Measurements from ENCODE around the gene PPP1R14B. TPM values are rescaled to one million over a fixed set of nuclear protein-coding genes. Genes with fewer than 3 reads are reported as not detected.

The PPP1R14B gene
- total RNA-seq, 2 experiments from 2014 or later, result 142 to 177 TPM

- Mint-ChIP-seq H3K36me3 (no peaks in the 10 kb centered on the region), H3K27ac (peak overlapping the region; percentile 90), H3K4me3 (peak overlapping the region; percentile 83), H3K9me3 (ENCODE audit: low read depth) (no peaks in the 10 kb centered on the region), H3K4me1 (peaks cover 39% of the 10 kb centered on the region), H3K27me3 (no peaks in the 10 kb centered on the region)
- DNase-seq (no peak), ATAC-seq (no peak)
- CTCF ChIA-PET, result interaction anchor here (1.3 to 12.3 kb wide), 13 partner anchors 14 to 245 kb away, joined by 3 to 146 read pairs (median 8); partner anchors contain the start of genes BAD, CATSPERZ, DNAJC4 and ESRRA
Observed at GRCh38 chr11:64244966-64245365, 1.8 kb downstream of the PPP1R14B start.

GRCh38 chr11:64244107-64244506 is 2.6 kb downstream of the PPP1R14B start:
- ATAC-seq (no peak), DNase-seq (no peak)
- CTCF ChIA-PET, result interaction anchor here (0.7 to 12.3 kb wide), 10 partner anchors 12 to 74 kb away, joined by 3 to 146 read pairs (median 5); partner anchors contain the start of genes BAD, CATSPERZ, ESRRA and FERMT3
- Mint-ChIP-seq H3K9me3 (ENCODE audit: low read depth) (no peaks in the 10 kb centered on the region), H3K36me3 (no peaks in the 10 kb centered on the region), H3K4me3 (no peak overlapping the region), H3K4me1 (peaks cover 42% of the 10 kb centered on the region), H3K27me3 (no peaks in the 10 kb centered on the region), H3K27ac (no peak overlapping the region)

GRCh38 chr11:64243236-64243854 is 3.4 kb downstream of the PPP1R14B start:
- peak overlapping the region; percentile 64 for H3K27ac Mint-ChIP-seq
- H3K27me3 Mint-ChIP-seq, result no peaks in the 10 kb centered on the region
- DNase-seq, result no peak
- peak overlapping the region; percentile 30 for H3K4me3 Mint-ChIP-seq
- ATAC-seq, result no peak
- peaks cover 45% of the 10 kb centered on the region for H3K4me1 Mint-ChIP-seq
- H3K36me3 Mint-ChIP-seq, result no peaks in the 10 kb centered on the region
- H3K9me3 Mint-ChIP-seq (ENCODE audit: low read depth), result no peaks in the 10 kb centered on the region
- CTCF ChIA-PET, result interaction anchor here (0.9 to 12.3 kb wide), 8 partner anchors 7 to 60 kb away, joined by 3 to 146 read pairs (median 7); partner anchors contain the start of genes CATSPERZ, ESRRA, FERMT3 and NUDT22

- peaks cover 45% of the 10 kb centered on the region for H3K4me1 Mint-ChIP-seq
- H3K36me3 Mint-ChIP-seq, result peaks cover 3% of the 10 kb centered on the region
- ATAC-seq, result peak; percentile 7
Observed at GRCh38 chr11:64241491-64242374, 5.0 kb downstream of the PPP1R14B start.

GRCh38 chr11:64241241-64241490 is 5.6 kb downstream of the PPP1R14B start:
- Mint-ChIP-seq H3K27ac (peak overlapping the region; percentile 95), H3K9me3 (ENCODE audit: low read depth) (no peaks in the 10 kb centered on the region), H3K4me1 (peaks cover 45% of the 10 kb centered on the region), H3K4me3 (peak overlapping the region; percentile 83), H3K27me3 (no peaks in the 10 kb centered on the region), H3K36me3 (peaks cover 3% of the 10 kb centered on the region)
- peak; percentile 85 for ATAC-seq
- CTCF ChIA-PET, result interaction anchor here (0.6 to 12.3 kb wide), 14 partner anchors 9 to 1613 kb away, joined by 3 to 146 read pairs (median 6); partner anchors contain the start of genes CATSPERZ, ESRRA, FERMT3 and NUDT22
- DNase-seq, result no peak

More at GRCh38 chr11:64241491-64242374, 5.0 kb downstream of the PPP1R14B start:
- Mint-ChIP-seq H3K4me3 (peak overlapping the region; percentile 83), H3K27me3 (no peaks in the 10 kb centered on the region), H3K27ac (peak overlapping the region; percentile 95), H3K9me3 (ENCODE audit: low read depth) (no peaks in the 10 kb centered on the region)
- DNase-seq, result peak; percentile 100
- CTCF ChIA-PET, result interaction anchor here (0.6 to 12.3 kb wide), 17 partner anchors 9 to 1614 kb away, joined by 3 to 146 read pairs (median 6); partner anchors contain the start of genes CATSPERZ, ESRRA, FERMT3 and NUDT22

GRCh38 chr11:64240435-64241240 is 6.1 kb downstream of the PPP1R14B start, which contains the start of gene FKBP2:
FKBP2 (plus strand) TSS chr11:64241095; CDS start chr11:64242388, 1,293 bp downstream.
- H3K4me1 Mint-ChIP-seq, result peaks cover 47% of the 10 kb centered on the region
- H3K36me3 Mint-ChIP-seq, result peaks cover 3% of the 10 kb centered on the region
- H3K4me3 Mint-ChIP-seq, result peak within 1 kb of the TSS; percentile 83
- no peaks in the 10 kb centered on the region for H3K9me3 Mint-ChIP-seq (ENCODE audit: low read depth)
- peak within 1 kb of the TSS; percentile 95 for H3K27ac Mint-ChIP-seq
- peak; percentile 98 for DNase-seq
- no peaks in the 10 kb centered on the region for H3K27me3 Mint-ChIP-seq
- peak; percentile 75 for ATAC-seq
- CTCF ChIA-PET, result interaction anchor here (0.6 to 12.3 kb wide), 16 partner anchors 9 to 1613 kb away, joined by 3 to 146 read pairs (median 6); partner anchors contain the start of genes CATSPERZ, ESRRA, FERMT3 and NUDT22

GRCh38 chr11:64239662-64240434 is 6.9 kb downstream of the PPP1R14B start:
- H3K4me1 Mint-ChIP-seq, result peaks cover 50% of the 10 kb centered on the region
- no peak for ATAC-seq

GRCh38 chr11:64238999-64239398 is 7.7 kb downstream of the PPP1R14B start:
- ATAC-seq (no peak), DNase-seq (no peak)
- Mint-ChIP-seq H3K27ac (peak overlapping the region; percentile 44), H3K9me3 (ENCODE audit: low read depth) (no peaks in the 10 kb centered on the region), H3K4me3 (no peak overlapping the region), H3K36me3 (peaks cover 3% of the 10 kb centered on the region), H3K4me1 (peaks cover 46% of the 10 kb centered on the region), H3K27me3 (no peaks in the 10 kb centered on the region)
- CTCF ChIA-PET, result interaction anchor here (1.5 to 5.4 kb wide), 4 partner anchors 12 to 66 kb away, joined by 3 to 37 read pairs (median 12); partner anchors contain the start of genes ESRRA, FERMT3, NUDT22 and PLCB3

More at GRCh38 chr11:64239662-64240434, 6.9 kb downstream of the PPP1R14B start:
- Mint-ChIP-seq H3K36me3 (peaks cover 3% of the 10 kb centered on the region), H3K27ac (peak overlapping the region; percentile 95), H3K4me3 (peak overlapping the region; percentile 83), H3K9me3 (ENCODE audit: low read depth) (no peaks in the 10 kb centered on the region), H3K27me3 (no peaks in the 10 kb centered on the region)
- CTCF ChIA-PET, result interaction anchor here (1.5 to 5.4 kb wide), 4 partner anchors 11 to 65 kb away, joined by 3 to 37 read pairs (median 12); partner anchors contain the start of genes ESRRA, FERMT3, NUDT22 and PLCB3
- no peak for DNase-seq

- H3K36me3 Mint-ChIP-seq, result peaks cover 3% of the 10 kb centered on the region
- DNase-seq, result no peak
- CTCF ChIA-PET, result interaction anchor here (2.7 kb wide), 1 partner anchor 11 kb away, joined by 9 read pairs; the partner anchor contains the start of genes NUDT22 and TRPT1
- peak overlapping the region; percentile 21 for H3K27ac Mint-ChIP-seq
- no peaks in the 10 kb centered on the region for H3K9me3 Mint-ChIP-seq (ENCODE audit: low read depth)
- no peak for ATAC-seq
- H3K4me3 Mint-ChIP-seq, result no peak overlapping the region
- H3K27me3 Mint-ChIP-seq, result no peaks in the 10 kb centered on the region
- peaks cover 41% of the 10 kb centered on the region for H3K4me1 Mint-ChIP-seq
Observed at GRCh38 chr11:64238076-64238475, 8.7 kb downstream of the PPP1R14B start.

GRCh38 chr11:64237484-64237951 is 9.2 kb downstream of the PPP1R14B start:
- Mint-ChIP-seq H3K4me1 (peaks cover 38% of the 10 kb centered on the region), H3K9me3 (ENCODE audit: low read depth) (no peaks in the 10 kb centered on the region), H3K36me3 (peaks cover 3% of the 10 kb centered on the region), H3K4me3 (no peak overlapping the region), H3K27ac (no peak overlapping the region), H3K27me3 (no peaks in the 10 kb centered on the region)
- ATAC-seq (no peak), DNase-seq (no peak)
- CTCF ChIA-PET, result interaction anchor here (1.3 kb wide), 1 partner anchor 11 kb away, joined by 6 read pairs; the partner anchor contains the start of genes NUDT22 and TRPT1

- ATAC-seq (no peak), DNase-seq (no peak)
- Mint-ChIP-seq H3K27ac (peak overlapping the region; percentile 73), H3K4me1 (peaks cover 44% of the 10 kb centered on the region), H3K36me3 (peaks cover 3% of the 10 kb centered on the region), H3K9me3 (ENCODE audit: low read depth) (no peaks in the 10 kb centered on the region), H3K4me3 (peak overlapping the region; percentile 81), H3K27me3 (no peaks in the 10 kb centered on the region)
- CTCF ChIA-PET, result interaction anchor here (0.7 to 2.3 kb wide), 3 partner anchors 31 to 69 kb away, joined by 3 to 7 read pairs (median 3); no protein-coding TSS in a partner anchor
Observed at GRCh38 chr11:64235437-64236161, 11.1 kb downstream of the PPP1R14B start.

Measured in activated CD8-positive, alpha-beta memory T cell treated with anti-CD3 and anti-CD28 coated beads, Interleukin-2, amount 10 ng/mL, durations not matched to agents 7 days and 5 days (primary cell).